SK-N-MC (cell line): ENCODE data around the gene TRIM74.
"Not testable (repeated sequence)": the region's sequence is repeated elsewhere in the genome, so short reads cannot be mapped to it uniquely, and the experiment has no call there.

Source experiments
- DNase-seq: peaks from one replicate; pipeline ENCODE4 v3.0.0-alpha.2; 2011; ENCODE audit warnings: low read depth, low spot score
- H3K27ac ChIP-seq: fragments of 200-600 bp; sonication (generic); 2 replicates; pipeline ENCODE4 v1.5.1; 2016; ENCODE audit warnings: mixed run types
- H3K36me3 ChIP-seq: fragments of 200-600 bp; sonication (generic); 2 replicates; pipeline ENCODE4 v1.6.1; 2017; ENCODE audit warnings: antibody characterized with exemption, low read length, mixed read lengths; ENCODE audit not compliant: insufficient read depth
- H3K4me3 ChIP-seq: fragments of 200-600 bp; sonication (generic); 2 replicates; pipeline ENCODE4 v1.5.1; 2016
- H3K9ac ChIP-seq: fragments of 200-600 bp; sonication (generic); 2 replicates; pipeline ENCODE4 v1.8.0; 2017; ENCODE audit warnings: mixed run types, mixed read lengths; ENCODE audit not compliant: insufficient read length
- H3K9me3 ChIP-seq: fragments of 200-600 bp; sonication (generic); 2 replicates; pipeline ENCODE4 v1.6.1; 2017; ENCODE audit warnings: low read depth, mild to moderate bottlenecking, antibody characterized with exemption, low read length, moderate library complexity, mixed read lengths
- POLR2AphosphoS5 ChIP-seq: IDR thresholded peaks from 2 replicates; pipeline ENCODE4 v1.6.1; 2012; ENCODE audit warnings: mild to moderate bottlenecking, low read depth, low read length, borderline replicate concordance

TRIM74 gene

GRCh38 chr7:72968980-72969516 lies at the start of gene TRIM74:
Gene TRIM74, minus strand, starts transcription at chr7:72969466. Its CDS starts 3,309 bp downstream, at chr7:72966157.
- H3K9me3 ChIP-seq, H3K4me3 ChIP-seq, DNase-seq, H3K36me3 ChIP-seq, H3K27ac ChIP-seq, H3K9ac ChIP-seq: not testable (repeated sequence)

GRCh38 chr7:73006491-73006890 lies 37.2 kb upstream of the TRIM74 start:
- H3K9me3 ChIP-seq, H3K9ac ChIP-seq, H3K27ac ChIP-seq, H3K36me3 ChIP-seq, DNase-seq, H3K4me3 ChIP-seq: not testable (repeated sequence)

- not testable (repeated sequence) for H3K36me3 ChIP-seq, H3K9me3 ChIP-seq, H3K27ac ChIP-seq, H3K9ac ChIP-seq, DNase-seq
- TF ChIP-seq POLR2AphosphoS5: peak; percentile 66
- H3K4me3 ChIP-seq: peak overlapping the region; percentile 70
Observed at GRCh38 chr7:73005693-73006447, 36.6 kb upstream of the TRIM74 start.

DNA sequence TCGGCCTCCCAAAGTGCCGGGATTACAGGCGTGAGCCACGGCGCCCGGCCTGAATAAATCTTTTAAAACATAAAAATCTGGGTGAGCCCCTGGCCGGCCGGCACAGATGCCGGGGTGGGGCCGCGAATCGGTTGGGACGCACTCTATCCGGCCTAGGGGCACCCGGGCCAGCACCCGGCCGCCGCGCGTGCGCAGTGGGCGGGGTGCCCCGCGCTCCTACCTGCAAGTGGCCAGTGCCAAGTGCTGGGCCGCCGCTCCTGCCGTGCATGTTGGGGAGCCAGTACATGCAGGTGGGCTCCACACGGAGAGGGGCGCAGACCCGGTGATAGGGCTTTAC lies 36.1 kb upstream of the TRIM74 start:
- DNase-seq, H3K36me3 ChIP-seq, H3K27ac ChIP-seq, H3K9me3 ChIP-seq, H3K9ac ChIP-seq: not testable (repeated sequence)
- H3K4me3 ChIP-seq: peak overlapping the region; percentile 70

DNA sequence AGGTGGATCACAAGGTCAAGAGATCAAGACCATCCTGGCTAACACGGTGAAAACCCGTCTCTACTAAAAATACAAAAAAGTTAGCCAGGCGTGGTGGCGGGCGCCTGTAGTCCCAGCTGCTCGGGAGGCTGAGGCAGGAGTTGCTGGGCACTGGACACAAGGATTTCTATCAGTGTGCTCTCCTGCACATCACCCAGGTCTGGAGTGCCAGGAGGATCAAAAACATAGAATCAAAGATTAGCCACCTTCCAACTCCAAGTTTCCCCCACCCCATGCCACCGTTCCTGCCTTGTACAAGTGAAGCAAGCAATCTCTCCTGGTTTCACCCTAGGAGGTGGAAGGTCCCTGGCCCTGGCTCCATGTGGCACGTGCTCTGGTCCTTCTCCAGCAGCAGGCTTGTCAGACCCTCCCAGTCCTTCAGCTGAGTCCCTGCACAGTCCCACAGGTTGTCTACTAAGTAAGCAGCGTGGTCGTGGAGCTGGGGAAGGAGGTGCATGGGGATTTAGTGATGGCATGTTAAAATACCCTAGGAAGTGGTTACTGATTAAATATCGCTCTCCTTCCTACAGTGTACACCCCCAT lies 28.7 kb upstream of the TRIM74 start:
- H3K9me3 ChIP-seq, H3K9ac ChIP-seq, H3K27ac ChIP-seq, H3K4me3 ChIP-seq, H3K36me3 ChIP-seq, DNase-seq: not testable (repeated sequence)

GRCh38 chr7:72997447-72997846 lies 28.2 kb upstream of the TRIM74 start:
- H3K9ac ChIP-seq, H3K9me3 ChIP-seq, H3K36me3 ChIP-seq, DNase-seq, H3K27ac ChIP-seq, H3K4me3 ChIP-seq: not testable (repeated sequence)

DNA sequence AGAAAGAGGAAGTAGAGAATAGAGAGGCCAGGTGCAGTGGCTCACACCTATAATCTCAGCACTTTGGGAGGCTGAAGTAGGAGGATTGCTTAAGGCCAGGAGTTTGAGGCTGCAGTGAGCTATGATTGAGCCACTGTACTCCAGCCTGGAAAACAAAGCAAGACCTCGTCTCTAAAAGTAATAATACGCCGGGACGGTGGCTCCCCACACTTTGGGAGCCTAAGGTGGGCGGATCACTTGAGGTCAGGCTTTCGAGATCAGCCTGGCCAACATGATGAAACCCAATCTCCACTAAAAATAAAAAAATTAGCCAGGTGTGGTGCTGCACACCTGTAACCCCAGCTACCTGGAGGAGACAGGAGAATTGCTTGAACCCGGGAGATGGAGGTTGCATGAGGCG lies 26.2 kb upstream of the TRIM74 start:
- H3K36me3 ChIP-seq, H3K4me3 ChIP-seq, H3K9me3 ChIP-seq, H3K27ac ChIP-seq, H3K9ac ChIP-seq, DNase-seq: not testable (repeated sequence)

- not testable (repeated sequence) for H3K9ac ChIP-seq, H3K36me3 ChIP-seq, H3K9me3 ChIP-seq, DNase-seq, H3K27ac ChIP-seq, H3K4me3 ChIP-seq
Observed at GRCh38 chr7:72990146-72990913, 21.1 kb upstream of the TRIM74 start.

- H3K27ac ChIP-seq, DNase-seq, H3K36me3 ChIP-seq, H3K9me3 ChIP-seq, H3K9ac ChIP-seq, H3K4me3 ChIP-seq: not testable (repeated sequence)
Observed at GRCh38 chr7:72982084-72982483, 12.8 kb upstream of the TRIM74 start.

DNA sequence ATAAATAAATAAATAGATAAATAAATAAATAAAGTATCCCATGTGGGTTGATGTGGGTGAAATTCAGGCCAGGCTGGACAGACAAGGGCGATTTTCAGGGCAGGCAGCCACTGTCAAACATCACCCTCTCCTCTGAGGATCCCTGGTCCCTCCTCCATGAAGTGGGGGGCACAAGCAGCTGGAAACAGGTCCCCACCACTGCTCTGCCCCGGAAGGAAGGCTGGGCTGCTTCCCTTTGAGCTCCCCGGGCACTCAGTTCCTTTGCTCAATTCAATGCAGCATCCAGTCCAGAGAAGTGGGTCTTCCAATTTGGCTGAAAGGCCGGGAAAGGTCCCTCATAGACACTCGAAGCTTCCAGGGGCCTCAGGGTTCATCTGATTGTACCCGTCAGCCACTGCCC lies 11.1 kb upstream of the TRIM74 start:
- not testable (repeated sequence) for H3K9me3 ChIP-seq, H3K36me3 ChIP-seq, DNase-seq, H3K27ac ChIP-seq, H3K4me3 ChIP-seq, H3K9ac ChIP-seq

DNA sequence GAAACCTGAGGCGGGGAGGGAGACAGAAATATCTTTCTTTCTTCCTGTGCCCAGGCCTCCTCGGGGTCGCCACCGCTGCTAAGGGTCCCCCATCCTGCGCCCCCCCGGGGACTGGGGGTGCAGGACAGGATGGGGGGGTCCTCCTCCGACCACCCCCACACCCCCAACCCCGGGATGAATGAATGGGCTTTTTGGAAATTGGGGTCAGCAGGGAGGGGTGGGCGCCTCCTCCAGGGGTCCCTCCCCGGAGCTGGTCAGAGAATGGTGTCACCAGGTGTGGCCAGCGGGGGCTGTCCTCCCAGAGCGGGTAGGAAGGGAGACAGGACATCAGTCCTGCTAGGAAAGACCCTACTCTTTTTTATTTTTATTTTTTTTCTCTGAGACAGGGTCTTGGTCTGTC lies 7.2 kb upstream of the TRIM74 start:
- H3K27ac ChIP-seq, H3K36me3 ChIP-seq, H3K9me3 ChIP-seq, DNase-seq, H3K4me3 ChIP-seq, H3K9ac ChIP-seq: not testable (repeated sequence)

GRCh38 chr7:72975656-72976286 lies 6.5 kb upstream of the TRIM74 start:
- H3K4me3 ChIP-seq, H3K9ac ChIP-seq, H3K9me3 ChIP-seq, H3K36me3 ChIP-seq, H3K27ac ChIP-seq, DNase-seq: not testable (repeated sequence)

GRCh38 chr7:72974781-72975180 lies 5.5 kb upstream of the TRIM74 start:
- H3K27ac ChIP-seq, H3K4me3 ChIP-seq, H3K9me3 ChIP-seq, H3K9ac ChIP-seq, DNase-seq, H3K36me3 ChIP-seq: not testable (repeated sequence)

- H3K27ac ChIP-seq, H3K36me3 ChIP-seq, H3K4me3 ChIP-seq, H3K9me3 ChIP-seq, H3K9ac ChIP-seq, DNase-seq: not testable (repeated sequence)
Observed at GRCh38 chr7:72971505-72971904, 2.2 kb upstream of the TRIM74 start.
